Neural progenitor cell (in vitro differentiated cells): Measurements from ENCODE around the gene MYADM. TPM values are rescaled to one million over a fixed set of nuclear protein-coding genes. Genes with fewer than 3 reads are reported as not detected.
"Not testable (repeated sequence)": the region's sequence is repeated elsewhere in the genome, so short reads cannot be mapped to it uniquely, and the experiment has no call there.

Source experiments
- DNase-seq: peaks from one replicate; pipeline ENCODE4 v3.0.0-alpha.2; 2016; ENCODE audit warnings: low spot score
- H2AFZ ChIP-seq: fragments of 200-600 bp; sonication (generic); replicated peaks from 2 replicates; pipeline ENCODE4 v1.6.1; 2016; ENCODE audit warnings: antibody characterized with exemption
- H3F3A ChIP-seq: fragments of 200-600 bp; sonication (generic); 2 replicates; pipeline ENCODE4 v1.6.1; 2016; ENCODE audit warnings: antibody characterized with exemption, low read depth
- H3K27ac ChIP-seq: fragments of 200-600 bp; sonication (generic); 2 replicates; pipeline ENCODE4 v1.5.1; 2016; ENCODE audit warnings: mild to moderate bottlenecking
- H3K27me3 ChIP-seq: fragments of 200-600 bp; sonication (generic); 2 replicates; pipeline ENCODE4 v1.6.1; 2016; ENCODE audit warnings: mild to moderate bottlenecking, moderate library complexity
- H3K36me3 ChIP-seq: fragments of 200-600 bp; sonication (generic); 2 replicates; pipeline ENCODE4 v1.5.1; 2016
- H3K4me1 ChIP-seq: fragments of 200-600 bp; sonication (generic); 2 replicates; pipeline ENCODE4 v1.6.1; 2016; ENCODE audit warnings: mixed run types
- H3K4me2 ChIP-seq: fragments of 200-600 bp; sonication (generic); 2 replicates; pipeline ENCODE4 v1.6.1; 2016
- H3K4me3 ChIP-seq: fragments of 200-600 bp; sonication (generic); 2 replicates; pipeline ENCODE4 v1.5.1; 2016
- H3K79me2 ChIP-seq: fragments of 200-600 bp; sonication (generic); 2 replicates; pipeline ENCODE4 v1.6.1; 2016; ENCODE audit warnings: low read depth
- H3K9ac ChIP-seq: fragments of 200-600 bp; sonication (generic); 2 replicates; pipeline ENCODE4 v1.6.1; 2016
- H3K9me3 ChIP-seq: fragments of 200-600 bp; sonication (generic); 2 replicates; pipeline ENCODE4 v1.5.1; 2016; ENCODE audit warnings: low read depth
- H4K20me1 ChIP-seq: fragments of 200-600 bp; sonication (generic); 2 replicates; pipeline ENCODE4 v1.6.1; 2016; ENCODE audit warnings: low read depth
- H3K27ac Mint-ChIP-seq: 3 replicates; pipeline ENCODE4 v1.8.0; 2021; ENCODE audit warnings: mixed read lengths
- H3K27me3 Mint-ChIP-seq: 2 replicates; pipeline ENCODE4 v1.8.0; 2022; ENCODE audit warnings: low read depth, mild to moderate bottlenecking, inconsistent platforms, moderate library complexity, mixed read lengths; ENCODE audit not compliant: insufficient read depth
- H3K36me3 Mint-ChIP-seq: 3 replicates; pipeline ENCODE4 v1.8.0; 2021; ENCODE audit warnings: mixed read lengths
- H3K4me1 Mint-ChIP-seq: 3 replicates; pipeline ENCODE4 v1.8.0; 2021; ENCODE audit warnings: mixed read lengths
- H3K4me3 Mint-ChIP-seq: 3 replicates; pipeline ENCODE4 v1.8.0; 2021; ENCODE audit warnings: mild to moderate bottlenecking, moderate library complexity, mixed read lengths
- H3K9me3 Mint-ChIP-seq: 3 replicates; pipeline ENCODE4 v1.8.0; 2020; ENCODE audit warnings: mixed read lengths
- CTCF ChIP-seq: fragments of 200-600 bp; sonication (generic); IDR thresholded peaks from 2 replicates; pipeline ENCODE4 v1.5.1; 2017; ENCODE audit warnings: antibody characterized with exemption, mild to moderate bottlenecking
- EZH2 ChIP-seq: fragments of 200-600 bp; sonication (generic); IDR thresholded peaks from 2 replicates; pipeline ENCODE4 v1.6.1; 2017; ENCODE audit warnings: antibody characterized with exemption, mild to moderate bottlenecking, moderate library complexity
- EZH2phosphoT487 ChIP-seq: fragments of 200-600 bp; sonication (generic); IDR thresholded peaks from 2 replicates; pipeline ENCODE4 v1.6.1; 2017; ENCODE audit warnings: antibody characterized with exemption
- total RNA-seq: library from RNA; depleted of rRNA; stranded (reverse); fragments of >200 nt; gene quantifications from 2 replicates; pipeline ENCODE4 v1.2.3, GENCODE V29; 2015; ENCODE audit warnings: low replicate concordance

The MYADM gene
- total RNA-seq, 1 donor from 2014 or later = 11.5 TPM

DNA sequence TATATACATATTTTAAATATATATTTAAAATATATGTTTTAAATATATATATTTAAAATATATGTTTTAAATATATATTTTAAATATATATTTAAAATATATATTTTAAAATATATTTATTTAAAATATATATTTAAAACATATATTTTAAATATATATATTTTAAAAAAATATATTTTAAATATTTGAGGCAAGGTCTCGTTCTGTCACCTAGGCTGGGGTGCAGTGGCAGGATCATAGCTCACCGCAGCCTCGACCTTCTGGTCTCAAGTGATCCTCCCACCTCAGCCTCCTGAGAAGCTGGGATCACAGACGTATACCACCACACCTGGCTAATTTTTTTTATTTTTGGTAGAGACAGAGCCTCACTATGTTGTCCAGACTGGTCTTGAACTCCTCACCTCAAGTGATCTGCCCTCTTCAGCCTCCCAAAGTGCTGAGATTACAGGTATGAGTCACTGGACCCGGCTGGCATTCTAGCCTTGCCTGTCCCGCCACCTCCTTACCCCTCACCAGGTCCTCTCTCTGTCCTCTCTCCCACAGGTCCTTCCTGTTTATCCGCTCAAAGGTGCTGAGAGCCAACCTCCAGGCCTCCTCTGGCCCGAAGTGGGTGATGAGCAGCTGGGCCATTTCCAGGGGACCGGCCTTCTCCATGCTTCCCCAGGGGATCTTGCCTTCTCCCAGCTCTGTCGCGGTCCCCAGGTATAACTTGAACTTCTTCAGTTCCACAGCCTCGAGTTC, 44.1 kb upstream of the MYADM start:
- Histone ChIP-seq H3K4me2 (no peak overlapping the region), H4K20me1 (no peaks in the 10 kb centered on the region), H3K9ac (no peak overlapping the region), H3F3A (no peaks in the 10 kb centered on the region), H3K4me3 (no peak overlapping the region), H3K9me3 (no peaks in the 10 kb centered on the region), H3K4me1 (no peaks in the 10 kb centered on the region), H2AFZ (no peak overlapping the region), H3K79me2 (no peaks in the 10 kb centered on the region), H3K27me3 (no peaks in the 10 kb centered on the region), H3K36me3 (no peaks in the 10 kb centered on the region), H3K27ac (no peak overlapping the region)
- H3K27me3 Mint-ChIP-seq = peaks cover 6% of the 10 kb centered on the region
- no peak overlapping the region for H3K4me3 Mint-ChIP-seq
- no peak overlapping the region for H3K27ac Mint-ChIP-seq
- H3K36me3 Mint-ChIP-seq = no peaks in the 10 kb centered on the region
- H3K4me1 Mint-ChIP-seq = no peaks in the 10 kb centered on the region
- DNase-seq = no peak
- TF ChIP-seq EZH2phosphoT487 (no peak), EZH2 (no peak), CTCF (no peak)
- H3K9me3 Mint-ChIP-seq = no peaks in the 10 kb centered on the region

DNA sequence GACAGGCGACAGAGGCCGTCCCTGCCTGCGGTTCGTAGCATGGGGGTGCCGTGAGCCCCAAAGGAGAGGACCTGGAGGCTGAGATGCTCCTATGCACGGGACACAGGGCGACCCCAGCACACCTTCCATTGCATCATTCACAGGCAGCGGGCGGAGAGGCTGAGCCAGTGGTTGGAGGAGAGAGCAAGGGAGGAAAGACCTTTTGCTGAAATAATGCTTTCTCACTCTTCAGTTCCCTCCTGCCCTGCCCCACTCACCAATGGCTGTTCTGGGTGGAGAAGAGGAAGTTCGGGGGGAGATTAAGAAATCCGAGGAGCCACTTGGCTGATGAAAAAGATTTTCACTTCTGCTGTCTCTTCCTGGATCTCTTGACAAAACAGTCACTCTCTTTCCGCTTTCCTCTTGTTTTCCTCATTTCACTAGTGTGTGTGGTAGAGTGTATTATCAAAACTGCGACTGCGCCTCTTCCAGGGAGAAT, 43.5 kb upstream of the MYADM start, which contains the start of gene NLRP12:
NLRP12 (minus strand) TSS at position 181 of the 478 bp plus-strand sequence; CDS start at position 41, 140 bp downstream.
- no peak within 1 kb of the TSS for H2AFZ ChIP-seq
- no peak for DNase-seq
- H3K36me3 Mint-ChIP-seq = no peaks in the 10 kb centered on the region
- H3K9me3 ChIP-seq = no peaks in the 10 kb centered on the region
- no peaks in the 10 kb centered on the region for H3K9me3 Mint-ChIP-seq
- no peaks in the 10 kb centered on the region for H3K4me1 Mint-ChIP-seq
- H3K4me2 ChIP-seq = no peak within 1 kb of the TSS
- no peaks in the 10 kb centered on the region for H3K27me3 ChIP-seq
- H3F3A ChIP-seq = no peaks in the 10 kb centered on the region
- TF ChIP-seq EZH2phosphoT487 = no peak
- no peak for TF ChIP-seq CTCF
- TF ChIP-seq EZH2 = no peak
- no peak within 1 kb of the TSS for H3K27ac Mint-ChIP-seq
- no peak within 1 kb of the TSS for H3K9ac ChIP-seq
- no peaks in the 10 kb centered on the region for H3K36me3 ChIP-seq
- H4K20me1 ChIP-seq = no peaks in the 10 kb centered on the region
- no peaks in the 10 kb centered on the region for H3K4me1 ChIP-seq
- H3K27ac ChIP-seq = no peak within 1 kb of the TSS
- H3K79me2 ChIP-seq = no peaks in the 10 kb centered on the region
- H3K4me3 ChIP-seq = no peak within 1 kb of the TSS
- no peak within 1 kb of the TSS for H3K4me3 Mint-ChIP-seq
- peaks cover 6% of the 10 kb centered on the region for H3K27me3 Mint-ChIP-seq

- H3K27ac Mint-ChIP-seq = no peak overlapping the region
- no peaks in the 10 kb centered on the region for H3K36me3 Mint-ChIP-seq
Observed at GRCh38 chr19:53826876-53827275, 40.8 kb upstream of the MYADM start.

DNA sequence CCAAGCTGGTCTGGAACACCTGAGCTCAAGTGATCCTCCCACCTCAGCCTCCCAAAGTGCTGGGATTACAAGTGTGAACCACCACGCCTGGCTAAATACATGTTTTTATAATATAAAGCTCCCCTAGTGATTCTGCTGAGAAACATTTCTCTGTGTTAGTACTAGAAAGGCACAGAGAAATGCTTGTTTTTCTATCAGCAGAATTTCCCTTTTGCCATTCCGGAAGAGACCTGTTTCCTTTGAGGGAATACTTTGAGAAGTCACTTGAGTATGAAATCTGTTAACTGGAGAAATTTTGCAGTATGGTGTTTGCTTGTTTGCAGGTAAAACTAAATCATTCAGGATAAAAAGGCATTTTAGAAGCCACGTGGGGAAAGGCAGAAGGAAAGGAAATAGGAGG, 39.2 kb upstream of the MYADM start:
- TF ChIP-seq EZH2 (no peak), CTCF (no peak), EZH2phosphoT487 (no peak)
- no peaks in the 10 kb centered on the region for H3K36me3 Mint-ChIP-seq
- Histone ChIP-seq H4K20me1 (no peaks in the 10 kb centered on the region), H3K79me2 (no peaks in the 10 kb centered on the region), H3F3A (peaks cover 9% of the 10 kb centered on the region), H3K9ac (no peak overlapping the region), H3K4me3 (no peak overlapping the region), H3K36me3 (no peaks in the 10 kb centered on the region), H3K27ac (no peak overlapping the region), H2AFZ (no peak overlapping the region), H3K4me2 (no peak overlapping the region), H3K27me3 (peaks cover 37% of the 10 kb centered on the region), H3K4me1 (peaks cover 10% of the 10 kb centered on the region), H3K9me3 (no peaks in the 10 kb centered on the region)
- H3K4me1 Mint-ChIP-seq = peaks cover 9% of the 10 kb centered on the region
- DNase-seq = no peak
- no peak overlapping the region for H3K27ac Mint-ChIP-seq
- peaks cover 16% of the 10 kb centered on the region for H3K27me3 Mint-ChIP-seq
- H3K9me3 Mint-ChIP-seq = no peaks in the 10 kb centered on the region
- H3K4me3 Mint-ChIP-seq = no peak overlapping the region

More at GRCh38 chr19:53826876-53827275, 40.8 kb upstream of the MYADM start:
- Histone ChIP-seq H3K4me1 (no peaks in the 10 kb centered on the region), H3K4me2 (no peak overlapping the region), H3F3A (no peaks in the 10 kb centered on the region), H3K4me3 (no peak overlapping the region), H3K27me3 (peaks cover 21% of the 10 kb centered on the region), H3K9ac (no peak overlapping the region), H3K27ac (no peak overlapping the region), H3K9me3 (no peaks in the 10 kb centered on the region), H4K20me1 (no peaks in the 10 kb centered on the region), H2AFZ (no peak overlapping the region), H3K36me3 (no peaks in the 10 kb centered on the region), H3K79me2 (no peaks in the 10 kb centered on the region)
- TF ChIP-seq EZH2phosphoT487 (no peak), EZH2 (no peak)
- no peak for DNase-seq
- Mint-ChIP-seq H3K4me1 (no peaks in the 10 kb centered on the region), H3K9me3 (no peaks in the 10 kb centered on the region), H3K27me3 (peaks cover 12% of the 10 kb centered on the region), H3K4me3 (no peak overlapping the region)

DNA sequence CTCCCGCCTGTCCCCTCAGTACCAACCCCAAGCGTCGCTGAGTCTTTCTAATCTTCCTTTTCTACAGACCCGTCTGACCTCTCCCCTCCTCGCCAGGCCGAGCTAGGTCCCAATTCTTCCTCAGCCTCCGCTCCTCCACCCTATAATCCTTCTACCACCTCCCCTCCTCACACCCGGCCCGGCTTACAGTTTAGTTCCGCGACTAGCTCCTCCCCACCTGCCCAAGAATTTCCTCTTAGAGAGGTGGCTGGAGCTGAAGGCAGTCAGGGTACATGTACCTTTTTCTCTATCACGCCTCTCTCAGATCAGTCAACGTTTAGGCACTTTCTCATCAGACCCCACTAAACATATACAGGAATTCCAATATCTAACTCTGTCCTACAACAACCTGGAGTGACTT, 34.8 kb upstream of the MYADM start:
- H3K36me3 ChIP-seq, H3K9me3 ChIP-seq, H3K79me2 ChIP-seq, H3K36me3 Mint-ChIP-seq, H3K27ac ChIP-seq, H3K9me3 Mint-ChIP-seq, H2AFZ ChIP-seq, H3K27ac Mint-ChIP-seq, H3K9ac ChIP-seq, H3K4me3 Mint-ChIP-seq, H4K20me1 ChIP-seq, H3K4me3 ChIP-seq, H3F3A ChIP-seq: not testable (repeated sequence)
- Histone ChIP-seq H3K27me3 (peaks cover 46% of the 10 kb centered on the region), H3K4me2 (peak overlapping the region; percentile 69), H3K4me1 (peaks cover 10% of the 10 kb centered on the region)
- H3K27me3 Mint-ChIP-seq = peaks cover 12% of the 10 kb centered on the region
- DNase-seq = peak; percentile 40
- H3K4me1 Mint-ChIP-seq = peaks cover 12% of the 10 kb centered on the region
